Adrenal gland (tissue), 12 donors: Measurements from ENCODE around the gene CCDC91. TPM values are rescaled to one million over a fixed set of nuclear protein-coding genes. Genes with fewer than 3 reads are reported as not detected.

Experiments used
- DNase-seq, 7 donors: peaks; one replicate each; pipeline ENCODE4 v3.0.0-alpha.2; 2019 to 2020
- H3K27ac ChIP-seq, 5 donors: fragments of 200-600 bp; sonication (generic) in 4 of 5; 1 replicate in 3 of 5; 2 replicates in 2 of 5; pipeline versions ENCODE4 v1.5.1 to v1.8.0; 2016 to 2020; ENCODE audit warnings: mild to moderate bottlenecking in 1 of 5
- H3K27me3 ChIP-seq: fragments of 200-600 bp; 2 replicates; pipeline ENCODE4 v1.8.0; 2021
- H3K36me3 ChIP-seq, 2 donors: fragments of 200-600 bp; replicated peaks in 1 of 2; 1 replicate in 1 of 2; 2 replicates in 1 of 2; pipeline versions ENCODE4 v1.5.1 to v1.8.0; 2018 to 2022
- H3K4me1 ChIP-seq, 2 donors: fragments of 200-600 bp; replicated peaks in 1 of 2; 1 replicate in 1 of 2; 2 replicates in 1 of 2; pipeline versions ENCODE4 v1.5.1 to v1.8.0; 2018 to 2021
- H3K4me3 ChIP-seq, 4 donors: fragments of 200-600 bp; sonication (generic) in 3 of 4; one replicate each; pipeline ENCODE4 v1.5.1; 2016 to 2018
- H3K9me3 ChIP-seq, 3 donors: fragments of 200-600 bp; sonication (generic) in 1 of 3; replicated peaks in 1 of 3; 1 replicate in 2 of 3; 2 replicates in 1 of 3; pipeline versions ENCODE4 v1.5.1 to v1.8.0; 2016 to 2021
- POLR2A ChIP-seq, 2 donors: fragments of 450-650 bp; IDR thresholded peaks; one replicate each; pipeline ENCODE4 v1.6.1; 2017; ENCODE audit warnings: antibody characterized with exemption in 2 of 2, mild to moderate bottlenecking in 2 of 2, moderate library complexity in 1 of 2
- WGBS, 4 donors: extraction: QIAGEN DNeasy Blood & Tissue Kit in 2 of 4; methylation state at CpG; one replicate each; pipeline versions ENCODE4 v1.1.5 to v1.1.7; 2013 to 2017; 5-methylcytosine and 5-hydroxymethylcytosine counted together
- intact Hi-C, 2 donors: fragments of 100-400 bp; cut with DNase I; formaldehyde crosslinking; loops; one replicate each; pipeline versions ENCODE4 v1.14.1 to v1.15.0; 2022 to 2023
- polyA plus RNA-seq, 3 donors: library from polyadenylated mRNA; stranded (reverse); fragments of 200-250 nt in 2 of 3; fragments of 350-450 nt in 1 of 3; fragmentation: Illumina TruSeq in 1 of 3; extraction: RNeasy Lipid Tissue Mini Kit (QIAGEN cat#74804) in 1 of 3; gene quantifications; one replicate each; pipeline ENCODE4 v1.2.3, GENCODE V29; 2013 to 2014
- total RNA-seq, 9 donors: library from RNA; depleted of rRNA in 4 of 9; stranded (reverse); fragments of >200 nt in 4 of 9; fragments of 120-200 nt in 1 of 9; fragmentation: NEBNext Ultra II Directional in 1 of 9; extraction: Animal tissue kit (Norgen Biotek cat#: 25700) in 1 of 9; gene quantifications; one replicate each; pipeline versions ENCODE4 v1.1.0 to v1.2.4, GENCODE V29; 2013 to 2023
- TF ChIP-seq, protein P1 (sequence below), 6 experiments: fragments of 450-650 bp in 4 of 6; fragments of 200-600 bp in 2 of 6; sonication (generic) in 1 of 6; IDR thresholded peaks; 1 replicate in 5 of 6; 2 replicates in 1 of 6; pipeline versions ENCODE4 v1.5.1 to v1.8.0; 2016 to 2021; ENCODE audit warnings: antibody characterized with exemption in 6 of 6, mild to moderate bottlenecking in 2 of 6, moderate library complexity in 1 of 6
- donor health status: healthy with polysubstance abuse.
- donor health status: Bipolar disorder and iron deficiency.
- donor health status: DM: yes; HTN: yes; CAD: no.
- donor health status: DM: no; HTN: no; CAD: no.
- donor health status: DM: no; HTN: no; CAD: no.
- donor health status: DM: yes; HTN: yes; CAD: no.

CCDC91 gene
- total and polyA plus RNA-seq, 12 donors, result 9.1 to 56.7 (median 33.1) TPM

- Histone ChIP-seq H3K4me3 (no peak overlapping the region), H3K27ac (no peak overlapping the region), H3K4me1 (no peaks in the 10 kb centered on the region), H3K27me3 (no peaks in the 10 kb centered on the region), H3K9me3 (no peaks in the 10 kb centered on the region), H3K36me3 (no peaks in the 10 kb centered on the region)
- no peak for DNase-seq
- no peak for TF ChIP-seq POLR2A (IDR thresholded peaks at IDR 0.05)
- TF ChIP-seq, protein P1, sequence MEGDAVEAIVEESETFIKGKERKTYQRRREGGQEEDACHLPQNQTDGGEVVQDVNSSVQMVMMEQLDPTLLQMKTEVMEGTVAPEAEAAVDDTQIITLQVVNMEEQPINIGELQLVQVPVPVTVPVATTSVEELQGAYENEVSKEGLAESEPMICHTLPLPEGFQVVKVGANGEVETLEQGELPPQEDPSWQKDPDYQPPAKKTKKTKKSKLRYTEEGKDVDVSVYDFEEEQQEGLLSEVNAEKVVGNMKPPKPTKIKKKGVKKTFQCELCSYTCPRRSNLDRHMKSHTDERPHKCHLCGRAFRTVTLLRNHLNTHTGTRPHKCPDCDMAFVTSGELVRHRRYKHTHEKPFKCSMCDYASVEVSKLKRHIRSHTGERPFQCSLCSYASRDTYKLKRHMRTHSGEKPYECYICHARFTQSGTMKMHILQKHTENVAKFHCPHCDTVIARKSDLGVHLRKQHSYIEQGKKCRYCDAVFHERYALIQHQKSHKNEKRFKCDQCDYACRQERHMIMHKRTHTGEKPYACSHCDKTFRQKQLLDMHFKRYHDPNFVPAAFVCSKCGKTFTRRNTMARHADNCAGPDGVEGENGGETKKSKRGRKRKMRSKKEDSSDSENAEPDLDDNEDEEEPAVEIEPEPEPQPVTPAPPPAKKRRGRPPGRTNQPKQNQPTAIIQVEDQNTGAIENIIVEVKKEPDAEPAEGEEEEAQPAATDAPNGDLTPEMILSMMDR (IDR thresholded peaks at IDR 0.05), result no peak
- intact Hi-C loops, result no loop called here
Measured at GRCh38 chr12:28177905-28178304, 12.4 kb upstream of the CCDC91 start.

DNA sequence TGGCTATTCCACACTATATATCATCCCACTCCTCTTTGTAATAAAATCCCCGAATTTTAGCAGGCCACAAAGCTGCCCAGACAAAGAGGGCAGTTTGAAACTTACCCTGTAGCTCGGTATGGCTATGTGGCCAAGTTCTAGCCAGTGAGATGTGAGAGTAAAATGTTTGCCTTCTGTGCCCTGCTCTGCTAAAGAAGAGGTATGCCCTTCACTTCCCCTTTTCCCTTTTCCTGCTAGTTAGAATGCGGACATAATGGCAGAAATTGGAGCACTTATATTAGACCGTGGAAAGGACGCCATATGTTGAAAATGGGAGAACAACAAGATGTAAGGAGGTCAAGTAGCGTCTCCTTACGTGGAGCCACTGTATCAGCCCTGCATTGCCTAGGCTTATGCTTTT lies 11.5 kb upstream of the CCDC91 start:
- no peaks in the 10 kb centered on the region for H3K27me3 ChIP-seq
- H3K36me3 ChIP-seq, result no peaks in the 10 kb centered on the region

DNA sequence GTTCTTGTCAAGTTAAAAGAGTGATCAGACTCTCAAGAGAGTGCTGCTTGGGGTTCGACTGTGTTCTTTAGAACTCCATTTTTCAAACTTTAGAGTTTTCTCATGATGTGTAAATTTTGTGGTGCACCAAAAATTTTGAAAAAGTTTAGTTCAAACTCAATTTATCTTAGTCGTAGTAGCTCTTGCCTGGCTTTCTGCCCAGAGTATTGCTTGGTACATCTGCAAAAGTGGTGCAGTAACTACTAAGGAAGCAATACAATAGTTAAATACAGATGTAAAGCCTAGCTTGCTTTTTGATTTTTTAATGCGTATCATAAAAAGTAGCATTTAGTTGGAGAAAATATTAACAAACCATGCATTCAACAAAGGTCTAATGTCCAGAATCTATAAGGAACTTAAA lies 9.5 kb upstream of the CCDC91 start:
- DNase-seq, result no peak
- H3K36me3 ChIP-seq, result no peaks in the 10 kb centered on the region
- no peaks in the 10 kb centered on the region for H3K9me3 ChIP-seq
- no peaks in the 10 kb centered on the region for H3K4me1 ChIP-seq
- no peak overlapping the region for H3K27ac ChIP-seq
- TF ChIP-seq, protein P1 (IDR thresholded peaks at IDR 0.05), result no peak
- no peak for TF ChIP-seq POLR2A (IDR thresholded peaks at IDR 0.05)
- 70 to 83% (median 77%) methylated on average over 3 of the region's 3 CpGs for WGBS, 4 donors
- H3K4me3 ChIP-seq, result no peak overlapping the region
- intact Hi-C loops, result no loop called here
- H3K27me3 ChIP-seq, result no peaks in the 10 kb centered on the region

More for the DNA sequence above, 11.5 kb upstream of the CCDC91 start:
- Histone ChIP-seq H3K4me3 (no peak overlapping the region), H3K9me3 (no peaks in the 10 kb centered on the region), H3K27ac (no peak overlapping the region), H3K4me1 (no peaks in the 10 kb centered on the region)
- 81 to 89% (median 86%) methylated on average over 7 of the region's 7 CpGs for WGBS, 4 donors
- intact Hi-C loops, result no loop called here
- DNase-seq, result no peak
- no peak for TF ChIP-seq POLR2A (IDR thresholded peaks at IDR 0.05)
- TF ChIP-seq, protein P1 (IDR thresholded peaks at IDR 0.05), result no peak

DNA sequence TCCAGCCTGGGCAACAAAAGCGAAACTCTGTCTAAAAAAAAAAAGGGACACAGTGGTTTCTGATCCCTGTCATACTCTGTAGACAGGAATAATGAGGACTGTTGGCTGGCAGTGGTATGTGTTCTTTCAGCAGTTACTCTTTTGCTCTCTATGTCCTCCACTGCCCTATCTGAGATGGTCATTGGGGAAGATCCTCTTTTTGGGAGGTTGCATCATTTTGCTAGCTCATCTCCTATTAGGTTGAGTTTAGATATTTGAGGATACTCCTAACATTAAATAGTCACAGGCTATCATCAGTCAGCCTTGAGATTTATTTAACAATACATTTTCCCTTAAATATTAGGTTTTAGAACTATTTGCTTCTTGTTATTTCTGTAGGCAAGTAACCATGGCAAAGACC lies 5.9 kb upstream of the CCDC91 start:
- TF ChIP-seq, protein P1 (IDR thresholded peaks at IDR 0.05), result no peak
- no peak for TF ChIP-seq POLR2A (IDR thresholded peaks at IDR 0.05)
- H3K4me1 ChIP-seq, result peaks cover 0 to 4% of the 10 kb centered on the region in 2 donors
- no peaks in the 10 kb centered on the region for H3K27me3 ChIP-seq
- no peak overlapping the region for H3K27ac ChIP-seq
- WGBS, 4 donors, result 92 to 100% (median 96%) methylated on average over 1 of the region's 1 CpG
- no peak for DNase-seq
- H3K36me3 ChIP-seq, result no peaks in the 10 kb centered on the region
- H3K4me3 ChIP-seq, result no peak overlapping the region
- no peaks in the 10 kb centered on the region for H3K9me3 ChIP-seq
- intact Hi-C loops, result no loop called here
